Activated CD4-positive, alpha-beta T cell treated with anti-CD3 and anti-CD28 coated beads for 36 hours (primary cell): ENCODE data around the gene MBNL1. TPM values are rescaled to one million over a fixed set of nuclear protein-coding genes. Genes with fewer than 3 reads are reported as not detected.

ENCODE experiments used
- ATAC-seq: fragments of 200-7000 bp; cut with Tn5 transposase; one replicate; pipeline ENCODE4 v1.10.0; 2021; ENCODE audit warnings: mild to moderate bottlenecking, moderate library complexity
- CTCF ChIA-PET: fragments of 350-600 bp; sonication (Branson Sonifier 250); formaldehyde crosslinking; loops from one replicate; lab custom pipeline; 2021; ENCODE audit warnings: antibody characterized with exemption; lab: Charles Lee
- POLR2A ChIA-PET: fragments of 350-600 bp; sonication (Branson Sonifier 250); formaldehyde crosslinking; loops from one replicate; lab custom pipeline; 2021; ENCODE audit warnings: antibody characterized with exemption, inconsistent platforms; lab: Charles Lee
- DNase-seq: peaks from one replicate; pipeline ENCODE4 v3.0.0-alpha.2; 2020
- H3K27ac Mint-ChIP-seq: one replicate; pipeline ENCODE4 v1.8.0; 2021; ENCODE audit warnings: mixed read lengths
- H3K27me3 Mint-ChIP-seq: one replicate; pipeline ENCODE4 v1.8.0; 2021; ENCODE audit warnings: mixed read lengths
- H3K36me3 Mint-ChIP-seq: one replicate; pipeline ENCODE4 v1.8.0; 2021; ENCODE audit warnings: low read depth, mixed read lengths
- H3K4me1 Mint-ChIP-seq: one replicate; pipeline ENCODE4 v1.8.0; 2021; ENCODE audit warnings: mixed read lengths
- H3K4me3 Mint-ChIP-seq: one replicate; pipeline ENCODE4 v1.8.0; 2021; ENCODE audit warnings: mild to moderate bottlenecking, moderate library complexity, mixed read lengths
- H3K9me3 Mint-ChIP-seq: one replicate; pipeline ENCODE4 v1.8.0; 2021; ENCODE audit warnings: low read depth, mixed read lengths
- intact Hi-C, 2 experiments: fragments of 100-400 bp; cut with DNase I in 1 of 2; cut with micrococcal nuclease in 1 of 2; formaldehyde crosslinking; loops; one replicate each; pipeline versions ENCODE4 v1.14.2 to v1.15.1; 2022 to 2024; cut with DNase I, micrococcal nuclease
- total RNA-seq, 2 experiments: library from RNA; stranded (reverse); gene quantifications; one replicate each; pipeline ENCODE4 v1.2.3, GENCODE V29; 2021

MBNL1 gene
- total RNA-seq, 2 experiments from 2014 or later = 317 to 481 TPM

- intact Hi-C loops = no loop called here
- Mint-ChIP-seq H3K9me3 (peaks cover 3% of the 10 kb centered on the region), H3K4me3 (no peak overlapping the region), H3K4me1 (peaks cover 82% of the 10 kb centered on the region), H3K27me3 (no peaks in the 10 kb centered on the region), H3K27ac (peak overlapping the region; percentile 61), H3K36me3 (peaks cover 12% of the 10 kb centered on the region)
- no peak for DNase-seq
- no peak for ATAC-seq
- CTCF ChIA-PET = interaction anchor here (0.6 to 2.3 kb wide), 6 partner anchors 9 to 84 kb away, joined by 3 to 10 read pairs (median 3); no protein-coding TSS in a partner anchor
- POLR2A ChIA-PET = interaction anchor here (0.8 kb wide), 1 partner anchor 38 kb away, joined by 4 read pairs; no protein-coding TSS in a partner anchor
Observed at GRCh38 chr3:152234657-152235375, 33.9 kb upstream of the MBNL1 start.

GRCh38 chr3:152235709-152236298 lies 32.9 kb upstream of the MBNL1 start:
- CTCF ChIA-PET = interaction anchor here (1.5 to 1.6 kb wide), 2 partner anchors 16 to 52 kb away, joined by 4 read pairs; no protein-coding TSS in a partner anchor
- intact Hi-C loops = no loop called here
- POLR2A ChIA-PET = no interaction called here
- Mint-ChIP-seq H3K4me3 (no peak overlapping the region), H3K36me3 (peaks cover 12% of the 10 kb centered on the region), H3K4me1 (peaks cover 83% of the 10 kb centered on the region), H3K9me3 (peaks cover 3% of the 10 kb centered on the region), H3K27me3 (no peaks in the 10 kb centered on the region), H3K27ac (peak overlapping the region; percentile 37)
- no peak for DNase-seq
- no peak for ATAC-seq

- POLR2A ChIA-PET = no interaction called here
- peaks cover 12% of the 10 kb centered on the region for H3K36me3 Mint-ChIP-seq
- H3K27me3 Mint-ChIP-seq = no peaks in the 10 kb centered on the region
Observed at GRCh38 chr3:152236716-152237115, 32.0 kb upstream of the MBNL1 start.

GRCh38 chr3:152241142-152242017 lies 27.3 kb upstream of the MBNL1 start:
- H3K27ac Mint-ChIP-seq = peak overlapping the region; percentile 95
- H3K36me3 Mint-ChIP-seq = peaks cover 12% of the 10 kb centered on the region
- DNase-seq (no peak), ATAC-seq (peak; percentile 50)
- ChIA-PET POLR2A (interaction anchor here (0.8 to 1.0 kb wide), 3 partner anchors 24 to 37 kb away, joined by 3 read pairs; no protein-coding TSS in a partner anchor), CTCF (interaction anchor here (1.3 kb wide), 1 partner anchor 24 kb away, joined by 3 read pairs; no protein-coding TSS in a partner anchor)
- peak overlapping the region; percentile 88 for H3K4me3 Mint-ChIP-seq
- H3K27me3 Mint-ChIP-seq = no peaks in the 10 kb centered on the region
- peaks cover 61% of the 10 kb centered on the region for H3K4me1 Mint-ChIP-seq
- H3K9me3 Mint-ChIP-seq = peaks cover 3% of the 10 kb centered on the region
- intact Hi-C loops = loop anchor here (2.0 to 10.0 kb wide), 7 partner anchors 17 to 1037 kb away; partner anchors contain the start of genes GPR171 (in 1 of the 2) and MBNL1 (in 1 of the 2)

More at GRCh38 chr3:152236716-152237115, 32.0 kb upstream of the MBNL1 start:
- CTCF ChIA-PET = interaction anchor here (0.9 to 1.6 kb wide), 3 partner anchors 16 to 53 kb away, joined by 4 to 5 read pairs (median 4); no protein-coding TSS in a partner anchor
- Mint-ChIP-seq H3K4me3 (peak overlapping the region; percentile 37), H3K9me3 (peaks cover 3% of the 10 kb centered on the region), H3K4me1 (peaks cover 85% of the 10 kb centered on the region), H3K27ac (peak overlapping the region; percentile 93)
- peak; percentile 34 for ATAC-seq
- intact Hi-C loops = no loop called here
- no peak for DNase-seq

GRCh38 chr3:152243301-152243711 lies 25.4 kb upstream of the MBNL1 start:
- POLR2A ChIA-PET = interaction anchor here (0.6 to 3.2 kb wide), 12 partner anchors 9 to 1038 kb away, joined by 3 to 15 read pairs (median 3); partner anchors contain the start of gene MBNL1
- no peaks in the 10 kb centered on the region for H3K36me3 Mint-ChIP-seq
- peaks cover 52% of the 10 kb centered on the region for H3K4me1 Mint-ChIP-seq
- DNase-seq = no peak
- CTCF ChIA-PET = interaction anchor here (0.9 to 6.8 kb wide), 14 partner anchors 9 to 224 kb away, joined by 3 to 69 read pairs (median 4); no protein-coding TSS in a partner anchor
- peak overlapping the region; percentile 88 for H3K4me3 Mint-ChIP-seq
- no peaks in the 10 kb centered on the region for H3K9me3 Mint-ChIP-seq
- H3K27me3 Mint-ChIP-seq = no peaks in the 10 kb centered on the region
- H3K27ac Mint-ChIP-seq = peak overlapping the region; percentile 97
- intact Hi-C loops = loop anchor here (1.0 to 10.0 kb wide), 9 partner anchors 15 to 1039 kb away; partner anchors contain the start of genes MBNL1 (in 2 of the 2) and GPR171 (in 1 of the 2)
- ATAC-seq = peak; percentile 67

- ATAC-seq (peak; percentile 31), DNase-seq (peak; percentile 58)
- intact Hi-C loops = loop anchor here (1.0 to 10.0 kb wide), 9 partner anchors 14 to 1039 kb away; partner anchors contain the start of genes MBNL1 (in 2 of the 2) and GPR171 (in 1 of the 2)
- Mint-ChIP-seq H3K27me3 (no peaks in the 10 kb centered on the region), H3K27ac (peak overlapping the region; percentile 97), H3K36me3 (peaks cover 3% of the 10 kb centered on the region), H3K4me1 (peaks cover 48% of the 10 kb centered on the region), H3K4me3 (peak overlapping the region; percentile 88), H3K9me3 (no peaks in the 10 kb centered on the region)
- ChIA-PET POLR2A (interaction anchor here (0.6 to 3.2 kb wide), 10 partner anchors 8 to 239 kb away, joined by 3 to 15 read pairs (median 3); partner anchors contain the start of gene MBNL1), CTCF (interaction anchor here (0.9 to 6.8 kb wide), 19 partner anchors 10 to 223 kb away, joined by 3 to 69 read pairs (median 5); no protein-coding TSS in a partner anchor)
Observed at GRCh38 chr3:152243721-152244516, 24.8 kb upstream of the MBNL1 start.

- ChIA-PET POLR2A (interaction anchor here (0.6 to 3.2 kb wide), 6 partner anchors 10 to 84 kb away, joined by 3 to 15 read pairs (median 3); partner anchors contain the start of gene MBNL1), CTCF (interaction anchor here (0.9 to 6.8 kb wide), 16 partner anchors 11 to 200 kb away, joined by 3 to 69 read pairs (median 6); no protein-coding TSS in a partner anchor)
- intact Hi-C loops = loop anchor here in 1 of 2 experiments (10.0 kb wide), 1 partner anchor 1040 kb away; the partner anchor contains the start of gene GPR171
- Mint-ChIP-seq H3K9me3 (no peaks in the 10 kb centered on the region), H3K4me1 (peaks cover 48% of the 10 kb centered on the region), H3K4me3 (peak overlapping the region; percentile 88), H3K27me3 (no peaks in the 10 kb centered on the region), H3K36me3 (peaks cover 3% of the 10 kb centered on the region), H3K27ac (peak overlapping the region; percentile 97)
- DNase-seq (no peak), ATAC-seq (no peak)
Observed at GRCh38 chr3:152244517-152244888, 24.2 kb upstream of the MBNL1 start.

GRCh38 chr3:152245498-152246170 lies 23.1 kb upstream of the MBNL1 start:
- H3K4me3 Mint-ChIP-seq = peak overlapping the region; percentile 77
- peak overlapping the region; percentile 96 for H3K27ac Mint-ChIP-seq
- H3K4me1 Mint-ChIP-seq = peaks cover 37% of the 10 kb centered on the region
- intact Hi-C loops = loop anchor here in 1 of 2 experiments (10.0 kb wide), 1 partner anchor 1041 kb away; the partner anchor contains the start of gene GPR171
- ChIA-PET POLR2A (interaction anchor here (0.5 to 3.2 kb wide), 2 partner anchors 24 to 51 kb away, joined by 9 to 15 read pairs; partner anchors contain the start of gene MBNL1), CTCF (interaction anchor here (0.6 to 6.8 kb wide), 11 partner anchors 10 to 233 kb away, joined by 3 to 69 read pairs (median 5); partner anchors contain the start of gene MBNL1)
- ATAC-seq (peak; percentile 43), DNase-seq (peak; percentile 54)
- peaks cover 3% of the 10 kb centered on the region for H3K36me3 Mint-ChIP-seq
- no peaks in the 10 kb centered on the region for H3K9me3 Mint-ChIP-seq
- H3K27me3 Mint-ChIP-seq = no peaks in the 10 kb centered on the region

GRCh38 chr3:152251916-152252315 lies 16.8 kb upstream of the MBNL1 start:
- ChIA-PET POLR2A (interaction anchor here (1.0 kb wide), 1 partner anchor 9 kb away, joined by 5 read pairs; no protein-coding TSS in a partner anchor), CTCF (no interaction called here)
- Mint-ChIP-seq H3K4me3 (no peak overlapping the region), H3K27me3 (no peaks in the 10 kb centered on the region), H3K36me3 (peaks cover 9% of the 10 kb centered on the region), H3K27ac (peak overlapping the region; percentile 79), H3K9me3 (no peaks in the 10 kb centered on the region), H3K4me1 (peaks cover 59% of the 10 kb centered on the region)
- DNase-seq (no peak), ATAC-seq (no peak)
- intact Hi-C loops = loop anchor here in 1 of 2 experiments (10.0 kb wide), 1 partner anchor 1487 kb away; the partner anchor contains the start of gene SIAH2
